GM21576 (cell line): ENCODE results near the gene TMEM87A.
"Not testable (repeated sequence)": the region's sequence is repeated elsewhere in the genome, so short reads cannot be mapped to it uniquely, and the experiment has no call there.

Experiments used
- ATAC-seq: cut with Tn5 transposase; IDR thresholded peaks from one replicate; pipeline ENCODE4 v1.9.1; 2021; ENCODE audit warnings: mild to moderate bottlenecking, moderate library complexity; ENCODE audit not compliant: unreplicated experiment

The TMEM87A gene

GRCh38 chr15:42273900-42274701 lies 868 bp upstream of the TMEM87A start:
- peak; percentile 27 for ATAC-seq

GRCh38 chr15:42270996-42271395 lies 2.2 kb downstream of the TMEM87A start:
- no peak for ATAC-seq

GRCh38 chr15:42270551-42270950 lies 2.7 kb downstream of the TMEM87A start:
- ATAC-seq, result no peak

GRCh38 chr15:42267286-42267685 lies 5.9 kb downstream of the TMEM87A start:
- ATAC-seq, result no peak

GRCh38 chr15:42264795-42265194 lies 8.4 kb downstream of the TMEM87A start:
- ATAC-seq, result no peak

GRCh38 chr15:42253300-42253699 lies 19.9 kb downstream of the TMEM87A start:
- ATAC-seq, result no peak

- no peak for ATAC-seq
These were observed 32.4 kb downstream of the TMEM87A start for GRCh38 chr15:42240823-42241222.

- no peak for ATAC-seq
These were observed 33.6 kb downstream of the TMEM87A start for GRCh38 chr15:42239528-42240182.

- ATAC-seq, result no peak
These were observed 40.1 kb downstream of the TMEM87A start for GRCh38 chr15:42233107-42233506.

GRCh38 chr15:42232606-42233005 lies 40.6 kb downstream of the TMEM87A start:
- ATAC-seq, result no peak

- no peak for ATAC-seq
These were observed 42.1 kb downstream of the TMEM87A start for GRCh38 chr15:42231088-42231487.

GRCh38 chr15:42228981-42229380 lies 44.3 kb downstream of the TMEM87A start:
- ATAC-seq, result not testable (repeated sequence)

- no peak for ATAC-seq
These were observed 45.2 kb downstream of the TMEM87A start for GRCh38 chr15:42228036-42228435.

- ATAC-seq, result no peak
These were observed 46.6 kb downstream of the TMEM87A start for GRCh38 chr15:42226648-42227047.

GRCh38 chr15:42220216-42220615 lies 53.0 kb downstream of the TMEM87A start:
- no peak for ATAC-seq

- no peak for ATAC-seq
These were observed 54.2 kb downstream of the TMEM87A start for GRCh38 chr15:42218953-42219592.

GRCh38 chr15:42217568-42217967 lies 55.7 kb downstream of the TMEM87A start:
- ATAC-seq, result no peak

GRCh38 chr15:42215913-42216829 lies 57.1 kb downstream of the TMEM87A start:
- ATAC-seq, result no peak

- no peak for ATAC-seq
These were observed 58.6 kb downstream of the TMEM87A start for GRCh38 chr15:42214600-42214999.

- no peak for ATAC-seq
These were observed 59.7 kb downstream of the TMEM87A start for GRCh38 chr15:42213511-42213910.

GRCh38 chr15:42210696-42211095 lies 62.5 kb downstream of the TMEM87A start:
- no peak for ATAC-seq
